GM12878 (cell line): ENCODE data around the gene ERFL. TPM values are rescaled to one million over a fixed set of nuclear protein-coding genes. Genes with fewer than 3 reads are reported as not detected.

ENCODE experiments used
- ATAC-seq: fragments of 200-7000 bp; cut with Tn5 transposase; 3 replicates; pipeline ENCODE4 v1.9.1; 2020; ENCODE audit warnings: mild to moderate bottlenecking, moderate library complexity
- BruUV-seq: library from RNA; stranded (reverse); fragments of 400-500 nt; replicated peaks from 2 replicates; lab custom pipeline; 2021; lab: Mats Ljungman, UMichigan
- CTCF ChIA-PET: fragments of 300-600 bp; sonication (Branson Sonifier 250); formaldehyde crosslinking; extraction: SDS; loops from one replicate; lab custom pipeline; 2021; ENCODE audit warnings: inconsistent platforms; lab: Yijun Ruan, JAX
- POLR2A ChIA-PET: fragments of 350-600 bp; formaldehyde crosslinking; extraction: SDS; loops from one replicate; lab custom pipeline; 2021; ENCODE audit warnings: inconsistent platforms; lab: Charles Lee
- RAD21 ChIA-PET: fragments of 300-600 bp; sonication (Branson Sonifier 250); formaldehyde crosslinking; loops from one replicate; lab custom pipeline; 2023; ENCODE audit warnings: antibody characterized with exemption; ENCODE audit not compliant: unreplicated experiment; lab: Charles Lee
- SMC1A ChIA-PET: fragments of 300-600 bp; sonication (Branson Sonifier 250); formaldehyde crosslinking; loops from one replicate; lab custom pipeline; 2023; ENCODE audit not compliant: unreplicated experiment, uncharacterized antibody; lab: Charles Lee
- DNase-seq: peaks from one replicate; pipeline ENCODE4 v3.0.0-alpha.2; 2011; ENCODE audit warnings: low read depth, low spot score
- FAIRE-seq: peaks from 3 replicates; lab custom pipeline; 2011; peaks lifted over from hg19 to GRCh38; lab: Jason Lieb, UNC
- H2AFZ ChIP-seq: 2 replicates; pipeline ENCODE4 v1.6.0; 2011; ENCODE audit warnings: low read depth, low read length, control low read depth; ENCODE audit not compliant: control insufficient read depth
- H3K27ac ChIP-seq: 2 replicates; pipeline ENCODE4 v1.5.1; 2011; ENCODE audit warnings: control low read depth; ENCODE audit not compliant: control insufficient read depth, insufficient read depth
- H3K27me3 ChIP-seq, 2 experiments: replicated peaks in 1 of 2; 2 replicates each; pipeline versions ENCODE4 v1.6.0 to v1.6.1; 2011; ENCODE audit warnings: low read length in 1 of 2; ENCODE audit not compliant: control insufficient read depth in 2 of 2, insufficient read depth in 2 of 2
- H3K36me3 ChIP-seq, 2 experiments: 2 replicates each; pipeline ENCODE4 v1.5.1; 2011; ENCODE audit warnings: low read length in 1 of 2; ENCODE audit not compliant: control insufficient read depth in 2 of 2, insufficient read depth in 2 of 2
- H3K4me1 ChIP-seq: 2 replicates; pipeline ENCODE4 v1.6.1; 2011; ENCODE audit warnings: mild to moderate bottlenecking, low read length, moderate library complexity, mixed read lengths; ENCODE audit not compliant: control insufficient read depth, insufficient read depth
- H3K4me2 ChIP-seq: 2 replicates; pipeline ENCODE4 v1.6.0; 2011; ENCODE audit warnings: control low read depth; ENCODE audit not compliant: control insufficient read depth, insufficient read depth
- H3K4me3 ChIP-seq: fragments of 200-600 bp; sonication (generic); 2 replicates; pipeline ENCODE4 v1.5.1; 2016
- H3K79me2 ChIP-seq: 2 replicates; pipeline ENCODE4 v1.6.0; 2011; ENCODE audit warnings: low read length; ENCODE audit not compliant: control insufficient read depth, insufficient read depth
- H3K9ac ChIP-seq: 2 replicates; pipeline ENCODE4 v1.8.0; 2011; ENCODE audit warnings: low read length, control low read depth, mixed read lengths; ENCODE audit not compliant: control insufficient read depth, insufficient read depth
- H3K9me3 ChIP-seq: replicated peaks from 3 replicates; pipeline ENCODE4 v1.5.1; 2011; ENCODE audit warnings: mild to moderate bottlenecking, low read length; ENCODE audit not compliant: control insufficient read depth, insufficient read depth
- H4K20me1 ChIP-seq: 2 replicates; pipeline ENCODE4 v1.6.0; 2011; ENCODE audit not compliant: control insufficient read depth, insufficient read depth
- ATF3 ChIP-seq: IDR thresholded peaks from 2 replicates; pipeline ENCODE4 v1.6.1; 2011; ENCODE audit warnings: low read depth, mild to moderate bottlenecking, low read length, moderate library complexity, borderline replicate concordance; ENCODE audit errors: extremely low read depth
- CHD4 ChIP-seq: fragments of 200-600 bp; sonication (generic); IDR thresholded peaks from 2 replicates; pipeline ENCODE4 v1.6.1; 2016; ENCODE audit warnings: mild to moderate bottlenecking
- FOXM1 ChIP-seq: IDR thresholded peaks from 2 replicates; pipeline ENCODE4 v1.6.1; 2012; ENCODE audit warnings: low read depth, mild to moderate bottlenecking, inconsistent platforms, low read length, moderate library complexity
- GABPA ChIP-seq: IDR thresholded peaks from 2 replicates; pipeline ENCODE4 v1.6.1; 2014; ENCODE audit warnings: antibody characterized with exemption, low read depth, mild to moderate bottlenecking, inconsistent platforms
- HCFC1 ChIP-seq: fragments of 150-350 bp; IDR thresholded peaks from 2 replicates; pipeline ENCODE4 v1.6.1; 2014; ENCODE audit warnings: low read length
- HSF1 ChIP-seq: fragments of 150-350 bp; IDR thresholded peaks from 2 replicates; pipeline ENCODE4 v1.6.1; 2014; ENCODE audit warnings: mild to moderate bottlenecking, low read depth, low read length
- JUNB ChIP-seq: IDR thresholded peaks from 2 replicates; pipeline ENCODE4 v1.6.1; 2016; ENCODE audit warnings: antibody characterized with exemption, mild to moderate bottlenecking
- LARP7 ChIP-seq: fragments of 450-650 bp; IDR thresholded peaks from 2 replicates; pipeline ENCODE4 v1.6.1; 2017; ENCODE audit warnings: mild to moderate bottlenecking
- MYB ChIP-seq: fragments of 150-350 bp; IDR thresholded peaks from 2 replicates; pipeline ENCODE4 v1.6.1; 2014; ENCODE audit warnings: mild to moderate bottlenecking, low read depth, low read length, borderline replicate concordance
- PAX8 ChIP-seq: fragments of 450-650 bp; IDR thresholded peaks from 2 replicates; pipeline ENCODE4 v1.6.1; 2017; ENCODE audit warnings: mild to moderate bottlenecking, moderate library complexity
- POLR2A ChIP-seq: IDR thresholded peaks from 2 replicates; pipeline ENCODE4 v1.6.1; 2011; ENCODE audit warnings: low read depth, mild to moderate bottlenecking, low read length
- REST ChIP-seq: IDR thresholded peaks from 2 replicates; pipeline ENCODE4 v1.6.1; 2012; ENCODE audit warnings: mild to moderate bottlenecking, low read depth, low read length
- SMAD1 ChIP-seq: fragments of 450-650 bp; IDR thresholded peaks from 2 replicates; pipeline ENCODE4 v1.6.1; 2018; ENCODE audit warnings: mild to moderate bottlenecking, low read depth; ENCODE audit not compliant: partially characterized antibody
- SMAD5 ChIP-seq: IDR thresholded peaks from 2 replicates; pipeline ENCODE4 v1.6.1; 2016; ENCODE audit warnings: antibody characterized with exemption, low read depth
- SREBF1 ChIP-seq: IDR thresholded peaks from 2 replicates; pipeline ENCODE4 v1.6.1; 2012; ENCODE audit warnings: mild to moderate bottlenecking, low read length
- TAF1 ChIP-seq: IDR thresholded peaks from 2 replicates; pipeline ENCODE4 v1.6.1; 2011; ENCODE audit warnings: mild to moderate bottlenecking, low read depth, low read length, borderline replicate concordance
- USF1 ChIP-seq: IDR thresholded peaks from 2 replicates; pipeline ENCODE4 v1.6.1; 2011; ENCODE audit warnings: borderline replicate concordance, low read depth, mild to moderate bottlenecking, moderate library complexity, mixed read lengths, low read length; ENCODE audit not compliant: insufficient read depth; ENCODE audit errors: extremely low read length
- ZNF384 ChIP-seq: IDR thresholded peaks from 2 replicates; pipeline ENCODE4 v1.6.1; 2012; ENCODE audit warnings: low read depth, mild to moderate bottlenecking, low read length, improper control_type of control experiment, borderline replicate concordance
- WGBS: methylation state at CpG from one replicate; pipeline ENCODE4 v1.1.6; 2016; ENCODE audit warnings: low lambda C conversion rate; ENCODE audit not compliant: insufficient replicate concordance, insufficient coverage; ENCODE audit errors: missing lambda C conversion rate; 5-methylcytosine and 5-hydroxymethylcytosine counted together
- in situ Hi-C: fragments of 300-500 bp; cut with MboI; formaldehyde crosslinking; loops from 9 replicates; pipeline ENCODE4 v1.14.3; 2018; ENCODE audit warnings: mixed read lengths
- intact Hi-C: fragments of 100-400 bp; cut with micrococcal nuclease; formaldehyde crosslinking; loops from one replicate; pipeline ENCODE4 v1.14.2; 2022; ENCODE audit not compliant: unreplicated experiment
- polyA plus RNA-seq, 11 experiments: library from polyadenylated mRNA; depleted of rRNA in 4 of 11; unstranded in 6 of 11; stranded (reverse) in 5 of 11; fragments of >200 nt; fragmentation: Nextera tagmentation in 4 of 11; fragmentation: Illumina TruSeq in 1 of 11; extraction: Ambion mirVana in 4 of 11; extraction: Trizol in 1 of 11; gene quantifications; 1 replicate in 1 of 11; 2 replicates in 10 of 11; pipeline versions ENCODE4 v1.2.1 to v1.2.3, GENCODE V29; 2011 to 2016; ENCODE audit warnings: inconsistent platforms in 2 of 11, missing spikeins in 2 of 11, low read depth in 1 of 11
- total RNA-seq, 4 experiments: library from RNA; depleted of rRNA in 3 of 4; stranded (reverse); fragments of >200 nt in 3 of 4; fragmentation: Illumina TruSeq in 1 of 4; extraction: Trizol in 1 of 4; gene quantifications; 2 replicates each; pipeline versions ENCODE4 v1.2.1 to v1.2.3, GENCODE V29; 2013 to 2021

ERFL gene
- total and polyA plus RNA-seq, 10 of the 15 experiments (the other 5 are each of a cell fraction or from before 2014, with no cell fraction given), result 0.04 to 0.10 (median 0.05) TPM; not detected in 7

- H3K36me3 ChIP-seq, result peaks cover 23 to 29% of the 10 kb centered on the region in 2 experiments
- FAIRE-seq (no peak), DNase-seq (no peak), ATAC-seq (no peak)
- H3K9me3 ChIP-seq, result no peaks in the 10 kb centered on the region
- 72% methylated on average over 13 of the region's 13 CpGs for WGBS
- in situ Hi-C loops, result no loop called here
- peaks cover 25% of the 10 kb centered on the region for H4K20me1 ChIP-seq
- ChIA-PET POLR2A (interaction anchor here (0.7 to 6.6 kb wide), 3 partner anchors 10 to 76 kb away, joined by 3 to 90 read pairs (median 46); partner anchors contain the start of gene RPS19), SMC1A (interaction anchor here (0.7 to 8.2 kb wide), 3 partner anchors 9 to 76 kb away, joined by 3 to 57 read pairs (median 10); partner anchors contain the start of gene RPS19), RAD21 (interaction anchor here (1.0 to 8.7 kb wide), 3 partner anchors 9 to 82 kb away, joined by 4 to 120 read pairs (median 57); partner anchors contain the start of genes ARHGEF1 and RPS19), CTCF (interaction anchor here (0.9 to 8.7 kb wide), 4 partner anchors 10 to 89 kb away, joined by 3 to 85 read pairs (median 6); partner anchors contain the start of gene RPS19)
- intact Hi-C loops, result no loop called here
- peaks cover 74% of the 10 kb centered on the region for H3K4me1 ChIP-seq
- TF ChIP-seq SREBF1 (no peak), GABPA (no peak), PAX8 (no peak), SMAD5 (0 out of 2 replicates have a peak, but pooled peaks have one; percentile 47), HSF1 (no peak), REST (no peak), JUNB (no peak), LARP7 (no peak), SMAD1 (no peak), HCFC1 (no peak), CHD4 (no peak), TAF1 (no peak), ZNF384 (no peak), POLR2A (peak; percentile 44), FOXM1 (no peak), ATF3 (no peak), USF1 (no peak), MYB (no peak)
- H3K27me3 ChIP-seq, result no peaks in the 10 kb centered on the region
- H3K79me2 ChIP-seq, result peaks cover 40% of the 10 kb centered on the region
- H3K4me3 ChIP-seq, result peak overlapping the region; percentile 12; the same call in 1 of the 2 replicates
- no TSS peak for BruUV-seq
- H3K9ac ChIP-seq, result no peak overlapping the region
- H2AFZ ChIP-seq, result no peak overlapping the region
- H3K27ac ChIP-seq, result 0 out of 2 replicates have a peak overlapping the region, but pooled peaks have one; percentile 10
- H3K4me2 ChIP-seq, result peak overlapping the region; percentile 47
These were observed 58.8 kb downstream of the ERFL start for GRCh38 chr19:41869374-41869955.
